Stimulated activated CD4-positive, alpha-beta T cell treated with anti-CD3 and anti-CD28 coated beads, Interleukin-1b, Interleukin-23, amount 100 ng/mL, for 48 hours (primary cell): ENCODE results near the gene CAMLG.
A peak's percentile ranks its signal among the peaks of the same experiment; 100 is the strongest.
"Not testable (repeated sequence)": the region's sequence is repeated elsewhere in the genome, so short reads cannot be mapped to it uniquely, and the experiment has no call there.

ENCODE experiments used
- DNase-seq: peaks from one replicate; pipeline ENCODE4 v3.0.0-alpha.2; 2020

Gene CAMLG

GRCh38 chr5:134738133-134738962, at the start of gene CAMLG:
Gene CAMLG (plus strand): TSS chr5:134738548. CDS start chr5:134738621, 73 bp downstream.
- DNase-seq: peak; percentile 98

- DNase-seq: not testable (repeated sequence)
Observed at GRCh38 chr5:134690144-134690543, 48.2 kb upstream of the CAMLG start.

DNA sequence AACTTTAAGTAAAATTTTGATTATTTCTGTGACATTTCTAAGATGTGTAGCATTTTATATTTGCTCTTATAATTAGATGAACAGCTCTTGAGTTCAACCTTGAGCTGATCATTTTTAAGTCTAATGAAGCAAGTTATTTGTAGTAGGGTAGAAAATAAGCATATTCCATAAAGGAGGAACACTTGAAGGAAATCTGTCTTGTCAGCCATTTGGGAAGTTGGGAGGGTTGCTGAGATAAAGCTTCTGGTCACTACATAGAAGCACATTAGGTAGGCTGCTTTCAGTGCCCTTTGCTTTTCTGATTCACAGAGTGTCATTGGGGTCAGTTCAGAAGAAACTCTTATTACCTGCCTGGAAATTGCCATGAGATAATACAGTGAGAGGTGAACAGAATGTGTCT, 45.6 kb upstream of the CAMLG start:
- no peak for DNase-seq

DNA sequence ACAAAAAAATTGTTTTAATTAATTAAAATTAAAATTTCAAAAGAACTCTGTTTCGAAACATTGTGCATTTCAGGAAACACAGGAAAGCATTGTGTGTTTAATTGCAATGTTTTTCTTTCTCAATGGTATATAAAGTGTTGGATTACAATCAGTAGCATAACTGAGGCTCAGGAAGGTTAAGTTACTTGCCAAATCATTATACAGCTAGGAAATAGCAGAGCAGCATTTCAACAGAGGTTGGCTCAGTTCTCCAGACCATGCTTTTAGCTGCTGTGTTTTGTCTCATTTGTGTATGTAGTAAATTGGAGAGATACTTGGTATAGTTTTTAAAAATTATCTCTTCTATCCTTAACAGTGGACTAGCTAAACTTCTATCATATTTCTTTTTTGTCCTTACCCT, 30.0 kb upstream of the CAMLG start:
- no peak for DNase-seq

- DNase-seq: no peak
Observed at GRCh38 chr5:134714120-134714519, 24.2 kb upstream of the CAMLG start.

DNA sequence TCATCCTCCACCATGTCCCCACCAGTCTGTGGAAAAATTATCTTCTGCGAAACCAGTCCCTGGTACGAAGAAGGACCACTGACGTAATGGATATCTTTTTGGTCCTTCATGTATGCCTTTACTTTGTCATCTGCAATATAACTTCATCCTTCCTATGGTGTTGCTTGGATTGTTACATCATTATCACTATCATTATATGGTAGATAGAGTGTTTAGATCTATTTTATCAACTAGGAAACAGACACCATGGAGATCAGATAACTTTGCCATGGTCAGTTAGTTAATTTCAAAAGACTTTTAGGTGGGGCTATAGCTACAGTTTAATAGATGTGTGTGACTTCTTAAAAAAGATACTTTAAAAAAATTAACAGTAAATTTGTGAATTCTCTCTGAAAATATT, 23.8 kb upstream of the CAMLG start:
- no peak for DNase-seq

DNA sequence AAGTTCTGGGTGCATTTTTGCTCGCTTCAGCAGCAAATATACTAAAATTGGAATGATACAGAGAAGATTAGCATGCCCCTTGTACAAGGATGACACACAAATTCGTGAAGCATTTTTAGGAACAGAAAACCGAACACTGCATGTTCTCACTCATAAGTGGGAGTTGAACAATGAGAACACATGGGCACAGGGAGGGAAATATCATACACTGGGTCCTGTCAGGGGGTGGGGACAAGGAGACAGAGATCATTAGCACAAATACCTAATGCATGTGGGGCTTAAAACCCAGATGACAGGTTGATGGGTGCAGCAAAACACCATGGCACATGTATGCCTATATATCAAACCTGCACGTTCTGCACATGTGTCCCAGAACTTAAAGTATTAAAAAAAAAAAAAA, 22.9 kb upstream of the CAMLG start:
- not testable (repeated sequence) for DNase-seq

GRCh38 chr5:134724872-134725271, 13.5 kb upstream of the CAMLG start:
- DNase-seq: no peak

DNA sequence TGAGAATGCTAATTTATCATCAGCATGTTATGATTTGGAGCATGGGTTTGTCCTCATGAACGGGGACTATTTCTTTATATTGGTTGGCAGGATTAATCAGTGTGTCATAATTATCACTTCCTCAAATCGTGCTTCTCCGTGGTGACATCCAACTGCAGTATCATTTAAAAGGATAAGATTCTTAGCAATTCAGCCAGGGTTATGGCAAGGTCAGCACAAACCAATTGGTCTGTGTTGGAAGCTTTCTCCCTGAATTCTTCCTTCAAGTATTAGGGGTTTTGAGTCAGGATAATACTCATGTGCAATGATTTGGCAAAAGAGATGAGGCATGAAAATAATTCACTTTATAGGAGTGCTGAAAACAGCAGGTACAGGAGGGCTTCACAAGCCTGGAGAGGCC, 5.5 kb upstream of the CAMLG start:
- no peak for DNase-seq

GRCh38 chr5:134735243-134735642, 3.1 kb upstream of the CAMLG start:
- DNase-seq: no peak

DNA sequence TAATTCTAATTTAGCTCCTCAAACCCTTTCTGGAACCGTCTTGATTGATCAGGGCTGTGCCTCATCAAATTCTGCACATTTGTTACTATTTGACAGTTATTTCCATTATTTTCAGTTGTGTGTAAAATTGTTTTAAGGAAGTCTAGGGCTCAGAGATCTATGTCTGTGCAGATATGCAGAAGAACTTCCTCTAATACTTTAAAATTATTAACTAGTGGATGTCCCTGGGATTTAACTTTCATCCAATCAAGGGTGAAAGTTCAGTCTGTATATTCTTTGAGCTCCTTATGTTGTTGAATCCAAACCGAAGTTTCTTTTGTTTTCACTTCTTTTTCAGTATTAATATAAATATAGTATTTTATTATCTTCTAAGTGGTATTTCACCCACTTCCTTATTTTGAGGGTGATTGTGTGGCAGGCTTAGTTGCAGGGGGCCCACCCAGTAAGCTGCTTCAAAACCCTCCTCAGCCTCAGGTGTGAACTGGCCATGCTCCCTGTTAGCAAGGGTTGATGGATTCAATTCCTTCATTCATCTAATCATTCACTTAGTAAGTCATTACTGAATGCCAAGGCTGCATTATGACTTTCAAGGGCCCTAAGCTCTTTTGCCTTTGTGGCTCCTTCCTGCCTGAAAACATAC, 2.1 kb upstream of the CAMLG start:
- DNase-seq: no peak

DNA sequence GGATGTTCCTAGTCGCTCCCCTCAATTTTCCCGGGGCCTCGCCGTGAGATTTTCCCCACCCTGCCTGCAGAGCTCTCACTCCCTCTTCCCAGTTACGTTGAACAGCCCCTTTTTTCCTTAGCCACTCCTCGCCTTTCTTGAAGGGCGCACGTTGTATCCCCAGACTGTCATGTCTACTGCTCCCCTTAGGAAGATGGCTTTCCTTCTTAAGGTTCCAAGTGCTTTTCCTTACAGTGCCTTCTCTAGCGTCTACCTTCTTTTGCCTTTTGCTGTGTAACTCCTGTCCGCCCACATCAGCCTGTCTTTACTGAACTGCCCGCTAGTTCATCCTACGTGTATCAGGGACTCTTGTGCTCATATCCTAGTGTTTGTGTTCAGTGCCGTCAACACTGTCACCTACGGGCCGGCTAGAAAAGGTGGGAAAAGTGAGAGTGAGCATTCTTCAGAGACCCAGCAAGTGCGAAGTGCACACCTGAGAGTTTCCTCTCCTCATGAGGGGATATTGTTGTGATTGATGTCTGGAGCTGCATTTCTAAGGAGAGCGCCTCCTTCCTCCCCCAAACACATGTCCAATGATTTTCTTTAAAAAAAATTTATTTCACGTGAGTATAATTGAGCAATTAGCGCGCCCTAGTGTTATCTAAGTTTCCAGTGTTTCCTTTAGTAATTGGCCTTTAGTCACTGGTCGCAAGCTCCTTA, 764 bp downstream of the CAMLG start:
- DNase-seq: peak; percentile 32

DNA sequence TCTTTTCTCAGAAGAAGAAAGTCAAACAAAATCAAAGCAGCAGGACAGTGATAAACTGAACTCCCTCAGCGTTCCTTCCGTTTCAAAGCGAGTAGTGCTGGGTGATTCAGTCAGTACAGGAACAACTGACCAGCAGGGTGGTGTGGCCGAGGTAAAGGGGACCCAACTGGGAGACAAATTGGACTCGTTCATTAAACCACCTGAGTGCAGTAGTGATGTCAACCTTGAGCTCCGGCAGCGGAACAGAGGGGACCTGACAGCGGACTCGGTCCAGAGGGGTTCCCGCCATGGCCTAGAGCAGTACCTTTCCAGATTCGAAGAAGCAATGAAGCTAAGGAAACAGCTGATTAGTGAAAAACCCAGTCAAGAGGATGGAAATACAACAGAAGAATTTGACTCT, 2.7 kb downstream of the CAMLG start:
- no peak for DNase-seq

- no peak for DNase-seq
Observed at GRCh38 chr5:134742134-134742533, 3.8 kb downstream of the CAMLG start.

- no peak for DNase-seq
Observed at GRCh38 chr5:134749415-134749814, 11.1 kb downstream of the CAMLG start.

DNA sequence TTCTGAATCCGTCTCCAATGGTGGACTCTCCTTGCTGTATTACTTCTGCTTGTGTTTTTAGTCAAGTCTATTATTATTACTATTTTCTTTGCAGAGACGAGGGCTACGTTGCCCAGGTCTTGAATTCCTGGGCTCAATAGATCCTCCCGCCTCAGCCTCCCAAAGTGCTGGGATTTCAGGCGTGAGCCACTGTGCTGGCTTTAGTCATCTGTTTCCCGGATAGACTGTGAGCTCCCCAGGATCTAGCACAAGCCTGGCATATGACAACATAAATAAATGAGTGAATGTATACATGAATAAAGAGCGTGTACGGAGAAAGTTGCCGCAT, 19.8 kb downstream of the CAMLG start:
- DNase-seq: no peak

DNA sequence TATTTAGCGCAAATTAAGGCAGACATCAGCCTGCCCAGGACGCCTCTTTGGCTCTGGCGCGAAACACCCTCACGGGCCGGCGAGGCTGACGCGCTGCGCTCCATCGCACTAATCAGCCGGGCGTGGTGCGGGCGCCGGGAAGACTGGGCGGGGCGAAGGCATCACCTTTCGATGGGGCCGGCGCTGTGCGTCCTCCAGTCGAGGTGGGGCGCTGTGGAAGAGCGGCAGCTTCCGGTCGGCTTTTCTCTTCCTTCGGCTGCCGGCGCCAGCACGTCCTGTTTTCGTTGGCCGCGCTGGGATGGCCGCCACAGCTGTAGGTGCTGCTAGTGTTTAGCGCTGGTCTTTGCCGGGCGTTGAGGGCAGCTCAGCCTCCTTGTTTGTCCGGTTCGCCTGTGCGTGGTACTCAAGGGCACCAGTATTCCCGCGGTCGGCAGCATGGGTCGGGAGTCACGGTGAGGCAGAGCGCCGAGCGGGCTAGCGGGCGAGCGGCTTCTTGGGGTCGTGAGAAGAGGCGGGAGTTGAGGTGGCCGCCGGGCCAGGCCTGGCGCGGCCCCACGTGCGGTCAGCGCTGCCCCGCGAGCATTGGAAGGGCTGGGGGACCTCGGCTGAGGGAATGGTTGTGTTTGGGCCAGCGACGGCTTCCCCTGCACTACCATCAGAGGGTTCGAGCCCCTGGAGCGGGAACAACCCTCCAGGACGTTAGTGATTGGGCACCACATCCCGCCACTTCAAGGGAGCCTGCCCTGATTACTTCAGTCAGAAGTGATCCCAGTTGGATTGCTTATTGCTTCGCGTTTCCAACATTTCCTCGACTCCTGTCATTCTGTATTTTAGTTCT, 20.4 kb downstream of the CAMLG start, which contains the start of gene DDX46:
DDX46 (plus strand) TSS at position 276 of the 838 bp plus-strand sequence; CDS start at position 436, 160 bp downstream.
- DNase-seq: peak; percentile 94

GRCh38 chr5:134767528-134768291, 29.4 kb downstream of the CAMLG start:
- DNase-seq: not testable (repeated sequence)

DNA sequence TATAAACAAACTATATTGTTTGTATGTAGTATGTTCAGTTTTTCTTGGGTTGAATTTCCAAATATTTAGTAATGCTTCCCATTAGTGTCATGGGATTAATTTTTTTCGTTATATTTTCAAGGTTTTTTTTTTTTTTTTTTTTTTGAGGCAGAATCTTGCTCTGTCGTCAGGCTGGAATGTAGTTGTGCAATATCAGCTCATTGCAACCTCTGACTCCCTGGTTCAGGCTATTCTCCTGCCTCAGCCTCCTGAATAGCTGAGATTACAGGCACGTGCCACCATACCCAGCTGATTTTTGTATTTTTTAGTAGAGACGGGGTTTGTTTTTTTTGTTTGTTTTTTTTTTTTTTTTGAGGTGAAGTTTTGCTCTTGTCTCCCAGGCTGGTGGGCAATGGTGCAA, 30.9 kb downstream of the CAMLG start:
- no peak for DNase-seq

GRCh38 chr5:134772461-134773125, 34.2 kb downstream of the CAMLG start:
- no peak for DNase-seq

DNA sequence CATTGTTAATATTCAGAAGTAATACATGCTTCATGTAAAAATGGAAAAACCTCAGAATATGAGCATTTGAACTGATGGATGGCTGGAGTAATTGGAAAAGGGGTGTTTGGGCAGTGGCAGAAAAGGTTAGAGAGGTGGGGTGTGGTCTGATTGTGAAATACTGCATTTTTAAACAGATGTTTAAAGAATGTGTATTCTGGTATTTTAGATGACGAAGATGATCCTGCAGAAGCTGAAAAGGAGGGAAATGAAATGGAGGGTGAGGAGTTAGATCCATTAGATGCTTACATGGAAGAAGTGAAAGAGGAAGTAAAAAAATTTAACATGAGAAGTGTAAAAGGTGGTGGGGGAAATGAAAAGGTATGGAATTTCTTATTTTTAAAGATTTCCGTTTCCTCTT, 39.0 kb downstream of the CAMLG start:
- DNase-seq: no peak
